AG04450 (cell line): ENCODE results near the gene LMO2. TPM values are rescaled to one million over a fixed set of nuclear protein-coding genes. Genes with fewer than 3 reads are reported as not detected.
"Not testable (repeated sequence)": the region's sequence is repeated elsewhere in the genome, so short reads cannot be mapped to it uniquely, and the experiment has no call there.

Source experiments
- CTCF ChIA-PET: fragments of 300-600, 350-600 bp; formaldehyde crosslinking; extraction: SDS; loops from one replicate; lab custom pipeline; 2022; ENCODE audit warnings: antibody characterized with exemption, inconsistent platforms; lab: Charles Lee
- POLR2A ChIA-PET: fragments of 350-600 bp; formaldehyde crosslinking; extraction: SDS; loops from one replicate; lab custom pipeline; 2021; ENCODE audit warnings: antibody characterized with exemption, inconsistent platforms; lab: Yijun Ruan, JAX
- DNase-seq: peaks from one replicate; pipeline ENCODE4 v3.0.0-alpha.2; 2011; ENCODE audit warnings: low read depth, low spot score
- H3K27ac ChIP-seq: one replicate; pipeline ENCODE4 v1.5.1; 2012; ENCODE audit warnings: low read depth, low read length, control low read depth
- H3K27me3 ChIP-seq: one replicate; pipeline ENCODE4 v1.6.0; 2012; ENCODE audit warnings: low read length; ENCODE audit not compliant: control insufficient read depth, insufficient read depth
- H3K4me3 ChIP-seq: 2 replicates; pipeline ENCODE4 v1.5.1; 2011; ENCODE audit warnings: mild to moderate bottlenecking, low read depth, low read length, control low read depth
- H3K9me3 ChIP-seq: 2 replicates; pipeline ENCODE4 v1.5.1; 2012; ENCODE audit warnings: low read length; ENCODE audit not compliant: control insufficient read depth, insufficient read depth
- polyA plus RNA-seq: library from polyadenylated mRNA; depleted of rRNA; stranded (reverse); fragments of >200 nt; gene quantifications from 2 replicates; pipeline ENCODE4 v1.2.3, GENCODE V29; 2011
- TF ChIP-seq, protein P1 (sequence below): IDR thresholded peaks from 2 replicates; pipeline ENCODE4 v1.5.1; 2011; ENCODE audit warnings: low read depth, low read length, control low read depth, inconsistent platforms

LMO2 gene
- polyA plus RNA-seq, 1 experiment = 0.05 TPM

DNA sequence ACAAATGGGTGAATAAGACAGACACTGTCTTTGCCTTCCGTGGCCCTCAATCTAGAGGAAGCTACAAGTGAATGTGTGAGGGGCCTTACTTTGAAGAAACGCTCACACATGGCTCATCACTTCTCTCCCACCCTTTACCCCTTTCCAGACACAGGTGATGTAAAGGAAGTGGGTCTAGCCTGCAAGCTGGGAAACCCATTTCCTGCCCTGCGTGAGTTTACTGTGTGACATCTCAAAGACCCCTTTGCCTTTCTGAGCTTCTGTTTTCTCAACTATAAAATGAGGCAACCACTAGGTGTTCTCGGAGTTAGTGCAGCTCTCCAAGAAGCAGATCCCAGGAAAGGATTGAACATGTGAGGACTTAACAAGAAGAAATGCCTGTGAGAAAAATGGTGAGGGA, 43.1 kb upstream of the LMO2 start:
- TF ChIP-seq, protein P1, sequence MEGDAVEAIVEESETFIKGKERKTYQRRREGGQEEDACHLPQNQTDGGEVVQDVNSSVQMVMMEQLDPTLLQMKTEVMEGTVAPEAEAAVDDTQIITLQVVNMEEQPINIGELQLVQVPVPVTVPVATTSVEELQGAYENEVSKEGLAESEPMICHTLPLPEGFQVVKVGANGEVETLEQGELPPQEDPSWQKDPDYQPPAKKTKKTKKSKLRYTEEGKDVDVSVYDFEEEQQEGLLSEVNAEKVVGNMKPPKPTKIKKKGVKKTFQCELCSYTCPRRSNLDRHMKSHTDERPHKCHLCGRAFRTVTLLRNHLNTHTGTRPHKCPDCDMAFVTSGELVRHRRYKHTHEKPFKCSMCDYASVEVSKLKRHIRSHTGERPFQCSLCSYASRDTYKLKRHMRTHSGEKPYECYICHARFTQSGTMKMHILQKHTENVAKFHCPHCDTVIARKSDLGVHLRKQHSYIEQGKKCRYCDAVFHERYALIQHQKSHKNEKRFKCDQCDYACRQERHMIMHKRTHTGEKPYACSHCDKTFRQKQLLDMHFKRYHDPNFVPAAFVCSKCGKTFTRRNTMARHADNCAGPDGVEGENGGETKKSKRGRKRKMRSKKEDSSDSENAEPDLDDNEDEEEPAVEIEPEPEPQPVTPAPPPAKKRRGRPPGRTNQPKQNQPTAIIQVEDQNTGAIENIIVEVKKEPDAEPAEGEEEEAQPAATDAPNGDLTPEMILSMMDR = no peak
- no peak overlapping the region for H3K27ac ChIP-seq
- POLR2A ChIA-PET = no interaction called here
- H3K4me3 ChIP-seq = no peak overlapping the region
- CTCF ChIA-PET = no interaction called here
- peaks cover 18% of the 10 kb centered on the region for H3K27me3 ChIP-seq
- no peak for DNase-seq
- H3K9me3 ChIP-seq = 0 out of 2 replicates have a peak, but pooled peaks cover 3% of the 10 kb centered on the region

DNA sequence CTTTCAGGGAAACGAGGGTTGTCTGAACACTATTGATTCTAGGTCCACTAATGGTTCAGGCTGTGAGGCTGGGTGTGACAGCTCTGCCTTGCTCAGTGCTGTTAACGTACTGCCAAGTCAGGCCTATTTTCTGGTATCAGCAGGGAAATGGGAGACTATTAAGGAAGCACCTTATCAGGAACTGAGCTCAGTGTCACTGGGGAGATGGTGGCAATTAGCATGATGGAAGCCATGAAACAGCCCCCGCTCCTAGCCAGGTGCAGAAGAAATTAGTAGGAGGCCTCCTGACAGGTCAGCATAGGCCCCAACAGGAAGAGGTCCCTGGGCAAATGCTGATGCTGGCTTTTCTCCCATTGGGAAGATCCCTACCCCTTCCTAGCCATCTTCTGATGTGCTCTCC, 42.6 kb upstream of the LMO2 start:
- H3K9me3 ChIP-seq = 0 out of 2 replicates have a peak, but pooled peaks cover 3% of the 10 kb centered on the region
- POLR2A ChIA-PET = no interaction called here

DNA sequence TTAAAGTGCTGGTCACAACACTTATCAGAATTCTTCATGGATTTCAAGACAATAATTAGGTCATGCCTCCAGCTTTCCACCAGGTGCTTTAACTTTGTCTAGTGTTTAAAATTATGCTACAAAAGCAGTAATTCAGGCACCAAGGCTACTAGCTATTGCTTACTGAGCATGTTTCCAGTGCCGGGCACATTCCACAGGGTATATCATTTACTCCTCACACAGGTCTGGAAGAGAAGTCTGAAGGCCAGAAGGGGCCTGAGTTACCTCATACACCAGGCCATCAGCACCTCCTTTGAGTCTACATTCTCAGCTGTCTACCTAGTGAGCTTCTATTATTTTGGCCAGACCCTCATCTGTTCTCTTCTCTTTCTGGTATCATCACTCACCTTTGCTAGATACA, 41.7 kb upstream of the LMO2 start:
- POLR2A ChIA-PET = no interaction called here
- no peak overlapping the region for H3K4me3 ChIP-seq
- H3K9me3 ChIP-seq = 0 out of 2 replicates have a peak, but pooled peaks cover 3% of the 10 kb centered on the region
- no peak for DNase-seq
- H3K27ac ChIP-seq = no peak overlapping the region
- TF ChIP-seq, protein P1 = no peak
- CTCF ChIA-PET = interaction anchor here (0.7 kb wide), 1 partner anchor 18 kb away, joined by 3 read pairs; no protein-coding TSS in a partner anchor
- peaks cover 19% of the 10 kb centered on the region for H3K27me3 ChIP-seq

More for the DNA sequence above, 42.6 kb upstream of the LMO2 start:
- Histone ChIP-seq H3K27me3 (peaks cover 19% of the 10 kb centered on the region), H3K4me3 (no peak overlapping the region), H3K27ac (no peak overlapping the region)
- TF ChIP-seq, protein P1 = no peak
- no peak for DNase-seq
- CTCF ChIA-PET = no interaction called here

DNA sequence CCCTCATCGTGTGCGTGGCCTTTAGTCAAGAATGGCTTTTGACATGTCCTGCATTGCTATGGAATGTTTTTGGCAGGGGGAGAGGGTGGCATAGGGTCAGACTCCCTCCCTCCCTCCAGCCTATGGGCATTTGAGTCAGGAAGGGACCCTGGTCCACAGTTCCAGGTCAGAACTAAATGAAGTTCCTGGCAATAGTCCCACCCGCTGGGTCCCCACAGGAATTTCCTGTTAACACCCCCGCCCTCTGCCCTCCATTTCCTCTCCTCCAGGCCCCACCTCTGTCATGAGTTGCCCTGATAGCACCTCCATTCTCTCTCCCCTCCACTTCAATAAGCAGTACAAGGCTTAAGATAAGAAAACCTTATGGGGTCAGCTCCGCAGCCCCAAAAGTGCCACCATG, 40.8 kb upstream of the LMO2 start:
- TF ChIP-seq, protein P1 = no peak
- H3K9me3 ChIP-seq = 0 out of 2 replicates have a peak, but pooled peaks cover 3% of the 10 kb centered on the region
- H3K4me3 ChIP-seq = no peak overlapping the region
- H3K27ac ChIP-seq = no peak overlapping the region
- ChIA-PET POLR2A (no interaction called here), CTCF (no interaction called here)
- H3K27me3 ChIP-seq = peaks cover 19% of the 10 kb centered on the region
- no peak for DNase-seq

DNA sequence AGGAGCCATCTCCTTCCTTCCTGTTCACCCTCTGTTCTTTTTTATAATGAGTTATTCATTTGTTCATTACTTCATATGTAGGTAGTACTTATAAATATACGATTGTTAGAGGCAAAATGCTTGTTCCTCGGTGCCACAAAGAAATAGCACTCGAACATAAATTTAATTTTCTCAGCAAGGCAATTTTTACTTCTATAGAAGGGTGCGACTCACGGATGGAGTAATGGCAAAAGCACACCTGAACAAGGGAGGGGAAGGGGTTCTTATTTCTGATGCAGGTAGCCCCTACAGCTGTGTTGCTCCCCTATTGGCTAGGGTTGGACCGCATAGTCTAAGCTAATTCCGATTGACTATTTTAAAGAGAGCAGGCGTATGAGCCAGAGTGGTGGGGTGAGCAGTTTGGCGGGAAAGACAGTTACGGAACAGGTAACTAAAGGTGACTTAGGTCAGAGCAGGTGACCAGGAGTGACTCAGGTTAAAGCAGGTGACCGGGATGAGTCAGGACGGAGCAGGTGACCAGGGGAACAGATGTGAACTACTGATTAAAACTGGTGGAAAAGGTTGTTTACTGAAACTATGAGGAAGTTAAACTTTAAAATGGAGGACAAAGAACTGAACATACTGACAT, 40.0 kb upstream of the LMO2 start:
- H3K4me3 ChIP-seq, POLR2A ChIA-PET, CTCF ChIA-PET, H3K9me3 ChIP-seq, H3K27ac ChIP-seq, DNase-seq: not testable (repeated sequence)
- peaks cover 21% of the 10 kb centered on the region for H3K27me3 ChIP-seq
